Measurements from ENCODE around the gene KIFC3. TPM values are rescaled to one million over a fixed set of nuclear protein-coding genes. Genes with fewer than 3 reads are reported as not detected.

Gene KIFC3
- total RNA-seq, 4 donors from 2014 or later: 3.2 to 44.2 (median 17.4) TPM

DNA sequence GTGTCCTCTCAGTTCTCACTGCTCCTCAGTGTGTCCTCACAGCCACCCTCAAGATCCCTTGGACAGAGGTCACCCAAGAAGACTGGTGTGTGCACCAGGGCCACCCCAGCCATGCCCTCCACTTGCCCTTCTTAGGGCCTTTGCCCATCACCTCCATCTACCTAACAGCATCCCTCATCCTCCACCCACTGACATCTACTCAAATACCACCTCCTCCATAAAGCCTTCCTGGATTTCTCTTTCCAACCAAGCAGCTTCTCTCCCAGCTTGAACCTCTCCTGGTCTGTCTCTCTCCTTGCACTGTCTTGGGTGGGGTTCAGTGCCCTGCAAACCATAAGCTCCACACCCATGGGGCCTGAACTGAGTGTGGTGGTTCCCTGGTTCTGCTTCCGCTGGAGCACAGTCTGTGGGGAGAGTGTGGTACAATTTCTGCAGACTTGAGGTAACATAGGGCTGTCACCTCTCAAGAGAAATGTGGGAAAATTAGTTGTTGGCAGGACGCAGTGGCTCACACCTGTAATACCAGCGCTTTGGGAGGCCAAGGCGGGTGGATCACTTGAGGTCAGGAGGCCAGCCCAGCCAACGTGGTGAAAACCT lies 52.3 kb downstream of the KIFC3 start:
- Histone ChIP-seq H3K9me3 (no peaks in the 10 kb centered on the region), H3K4me1 (no peaks in the 10 kb centered on the region), H3K27ac (no peak overlapping the region), H3K4me3 (no peak overlapping the region), H3K36me3 (no peaks in the 10 kb centered on the region), H3K27me3 (no peaks in the 10 kb centered on the region)
- intact Hi-C loops (cut with DNase I; ENCODE audit: low total_unique reads): loop anchor here (10.0 kb wide), 1 partner anchor 115 kb away; no protein-coding TSS in a partner anchor
- TF ChIP-seq, protein P1, sequence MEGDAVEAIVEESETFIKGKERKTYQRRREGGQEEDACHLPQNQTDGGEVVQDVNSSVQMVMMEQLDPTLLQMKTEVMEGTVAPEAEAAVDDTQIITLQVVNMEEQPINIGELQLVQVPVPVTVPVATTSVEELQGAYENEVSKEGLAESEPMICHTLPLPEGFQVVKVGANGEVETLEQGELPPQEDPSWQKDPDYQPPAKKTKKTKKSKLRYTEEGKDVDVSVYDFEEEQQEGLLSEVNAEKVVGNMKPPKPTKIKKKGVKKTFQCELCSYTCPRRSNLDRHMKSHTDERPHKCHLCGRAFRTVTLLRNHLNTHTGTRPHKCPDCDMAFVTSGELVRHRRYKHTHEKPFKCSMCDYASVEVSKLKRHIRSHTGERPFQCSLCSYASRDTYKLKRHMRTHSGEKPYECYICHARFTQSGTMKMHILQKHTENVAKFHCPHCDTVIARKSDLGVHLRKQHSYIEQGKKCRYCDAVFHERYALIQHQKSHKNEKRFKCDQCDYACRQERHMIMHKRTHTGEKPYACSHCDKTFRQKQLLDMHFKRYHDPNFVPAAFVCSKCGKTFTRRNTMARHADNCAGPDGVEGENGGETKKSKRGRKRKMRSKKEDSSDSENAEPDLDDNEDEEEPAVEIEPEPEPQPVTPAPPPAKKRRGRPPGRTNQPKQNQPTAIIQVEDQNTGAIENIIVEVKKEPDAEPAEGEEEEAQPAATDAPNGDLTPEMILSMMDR (IDR thresholded peaks at IDR 0.05): no peak
- TF ChIP-seq POLR2A (IDR thresholded peaks at IDR 0.05): no peak
- DNase-seq: no peak

DNA sequence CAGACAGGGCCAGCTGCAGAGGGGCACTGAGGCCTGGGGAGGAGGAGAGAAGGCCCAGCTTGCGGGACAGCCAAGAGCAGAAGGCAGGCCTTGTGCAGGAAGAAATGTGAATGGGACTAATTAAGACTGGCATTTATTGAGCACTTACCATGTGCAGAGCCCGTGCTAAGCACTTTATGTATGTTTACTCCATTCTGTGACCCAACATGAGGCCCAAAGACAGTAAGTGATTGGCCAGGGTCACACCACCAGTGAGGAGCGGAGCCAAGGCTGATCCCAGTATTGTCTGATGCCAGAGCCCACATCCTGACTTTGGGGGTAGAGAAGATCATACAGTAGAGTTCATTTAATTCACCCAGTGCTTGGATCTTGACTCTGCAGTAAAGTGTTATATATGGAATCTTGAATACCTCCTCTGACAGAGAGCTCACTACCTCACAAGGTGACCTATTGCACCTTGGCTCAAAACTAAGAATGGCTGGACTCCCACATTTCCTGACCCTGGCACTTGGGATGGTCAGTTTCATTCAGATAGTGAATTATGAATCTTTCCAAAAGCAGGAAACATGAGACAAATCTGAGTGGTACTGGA lies 53.1 kb downstream of the KIFC3 start:
- Histone ChIP-seq H3K4me1 (no peaks in the 10 kb centered on the region), H3K4me3 (no peak overlapping the region), H3K9me3 (no peaks in the 10 kb centered on the region), H3K27ac (no peak overlapping the region), H3K27me3 (no peaks in the 10 kb centered on the region), H3K36me3 (no peaks in the 10 kb centered on the region)
- TF ChIP-seq, protein P1 (IDR thresholded peaks at IDR 0.05): no peak
- no peak for TF ChIP-seq POLR2A (IDR thresholded peaks at IDR 0.05)
- intact Hi-C loops (cut with DNase I; ENCODE audit: low total_unique reads): no loop called here
- DNase-seq: no peak

DNA sequence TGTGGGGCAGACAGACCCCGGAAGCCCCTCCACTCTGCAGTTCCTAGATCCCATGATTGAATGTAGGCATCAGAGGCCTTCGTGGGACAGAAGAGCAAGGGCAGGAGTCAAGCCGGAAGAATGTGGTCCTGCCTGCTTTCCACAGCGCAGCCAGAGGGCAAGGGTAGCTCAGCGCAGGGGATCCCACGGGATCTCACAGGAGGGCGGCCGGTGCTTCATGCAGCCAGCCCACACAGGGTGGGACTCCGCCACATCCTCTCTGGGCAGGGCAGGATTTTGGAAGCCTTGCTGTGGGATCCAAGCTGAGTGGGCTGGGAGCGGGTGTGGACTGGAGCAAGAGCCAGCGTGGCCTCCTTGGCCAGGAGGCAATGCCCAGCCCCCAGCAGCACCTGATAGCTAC lies 53.7 kb downstream of the KIFC3 start:
- Histone ChIP-seq H3K27me3 (no peaks in the 10 kb centered on the region), H3K27ac (no peak overlapping the region), H3K4me1 (no peaks in the 10 kb centered on the region), H3K9me3 (no peaks in the 10 kb centered on the region), H3K36me3 (no peaks in the 10 kb centered on the region), H3K4me3 (no peak overlapping the region)
- TF ChIP-seq, protein P1 (IDR thresholded peaks at IDR 0.05): no peak
- TF ChIP-seq POLR2A (IDR thresholded peaks at IDR 0.05): no peak
- intact Hi-C loops (cut with DNase I; ENCODE audit: low total_unique reads): no loop called here
- DNase-seq: no peak

DNA sequence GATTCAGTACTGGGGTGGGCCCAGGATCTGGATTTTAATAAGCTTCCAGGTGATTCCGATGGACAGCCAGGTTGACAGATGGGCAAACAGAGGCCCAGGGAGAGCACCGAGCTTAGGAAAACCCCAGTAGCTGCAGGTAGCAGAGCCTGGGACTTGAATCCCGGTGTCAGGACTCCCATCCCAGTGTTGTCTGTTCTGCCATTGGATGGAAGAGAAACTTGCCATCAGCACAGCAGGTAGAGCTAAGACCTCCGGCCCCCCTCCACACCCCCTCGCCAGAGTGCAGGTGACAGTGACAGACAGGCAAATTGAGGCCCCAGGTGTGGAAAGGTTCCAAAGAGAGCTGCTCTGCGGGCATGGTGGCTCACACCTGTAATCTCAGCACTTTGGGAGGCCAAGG lies 54.3 kb downstream of the KIFC3 start:
- Histone ChIP-seq H3K4me1 (no peaks in the 10 kb centered on the region), H3K27me3 (no peaks in the 10 kb centered on the region), H3K36me3 (no peaks in the 10 kb centered on the region), H3K27ac (no peak overlapping the region), H3K4me3 (no peak overlapping the region), H3K9me3 (no peaks in the 10 kb centered on the region)
- intact Hi-C loops (cut with DNase I; ENCODE audit: low total_unique reads): no loop called here
- DNase-seq: no peak
- TF ChIP-seq, protein P1 (IDR thresholded peaks at IDR 0.05): no peak
- TF ChIP-seq POLR2A (IDR thresholded peaks at IDR 0.05): no peak

DNA sequence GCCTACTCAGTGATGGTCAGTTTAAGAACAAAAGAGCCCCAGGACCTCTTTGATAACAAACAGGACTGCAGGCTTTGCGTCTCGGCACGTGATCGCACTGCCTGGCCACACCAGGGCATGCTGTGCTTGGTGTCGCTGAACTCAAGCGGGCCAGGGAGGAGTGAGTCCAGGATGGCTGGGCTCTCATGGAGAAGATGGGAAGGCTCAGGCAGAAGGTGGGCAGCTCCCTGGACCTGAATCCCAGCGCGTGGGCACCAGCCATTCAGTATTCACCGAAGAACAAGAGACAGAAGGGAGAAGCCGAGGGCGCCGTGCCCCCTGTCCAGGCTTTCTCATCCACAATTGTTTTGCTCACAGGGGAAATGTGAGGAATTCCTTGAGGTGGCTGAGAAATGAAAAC lies 54.8 kb downstream of the KIFC3 start:
- no peaks in the 10 kb centered on the region for H3K27me3 ChIP-seq
- no peaks in the 10 kb centered on the region for H3K9me3 ChIP-seq
- TF ChIP-seq, protein P1 (IDR thresholded peaks at IDR 0.05): no peak
- no peaks in the 10 kb centered on the region for H3K36me3 ChIP-seq
- no peak for DNase-seq
- H3K27ac ChIP-seq: no peak overlapping the region
- no peak overlapping the region for H3K4me3 ChIP-seq
- no peaks in the 10 kb centered on the region for H3K4me1 ChIP-seq
- intact Hi-C loops (cut with DNase I; ENCODE audit: low total_unique reads): no loop called here

Measured in uterus (tissue), 4 donors.